Duodenal mucosa (tissue), 2 donors: Measurements from ENCODE around the gene EFNA2.

Experiments
- H3K27ac ChIP-seq: one replicate; pipeline ENCODE4 v1.7.0; 2013; ENCODE audit warnings: low read depth, low read length
- H3K27me3 ChIP-seq, 2 donors: one replicate each; pipeline ENCODE4 v1.7.0; 2013; ENCODE audit warnings: low read length in 2 of 2, control low read depth in 1 of 2; ENCODE audit not compliant: insufficient read depth in 2 of 2, control insufficient read depth in 1 of 2
- H3K36me3 ChIP-seq, 2 donors: one replicate each; pipeline ENCODE4 v1.7.0; 2013; ENCODE audit warnings: low read length in 2 of 2, control low read depth in 1 of 2; ENCODE audit not compliant: insufficient read depth in 2 of 2, control insufficient read depth in 1 of 2
- H3K4me1 ChIP-seq, 2 donors: one replicate each; pipeline ENCODE4 v1.7.0; 2013; ENCODE audit warnings: low read length in 2 of 2, control low read depth in 1 of 2; ENCODE audit not compliant: insufficient read depth in 2 of 2, control insufficient read depth in 1 of 2
- H3K4me3 ChIP-seq, 2 donors: one replicate each; pipeline ENCODE4 v1.7.0; 2013; ENCODE audit warnings: low read length in 2 of 2, low read depth in 1 of 2
- H3K9ac ChIP-seq, 2 donors: one replicate each; pipeline ENCODE4 v1.7.0; 2013; ENCODE audit warnings: low read length in 2 of 2, low read depth in 1 of 2
- H3K9me3 ChIP-seq, 2 donors: one replicate each; pipeline ENCODE4 v1.7.0; 2013; ENCODE audit warnings: low read length in 2 of 2, control low read depth in 1 of 2; ENCODE audit not compliant: control insufficient read depth in 1 of 2

Gene EFNA2

GRCh38 chr19:1266916-1267476 lies 18.7 kb upstream of the EFNA2 start:
- H3K27ac ChIP-seq: peak overlapping the region; percentile 87
- peaks cover 59 to 76% of the 10 kb centered on the region in 2 donors for H3K4me1 ChIP-seq
- no peaks in the 10 kb centered on the region for H3K9me3 ChIP-seq
- H3K9ac ChIP-seq: peak overlapping the region; percentile 18 to 48
- peak overlapping the region; percentile 54 to 65 for H3K4me3 ChIP-seq
- no peaks in the 10 kb centered on the region for H3K27me3 ChIP-seq
- peaks cover 11 to 14% of the 10 kb centered on the region in 2 donors for H3K36me3 ChIP-seq

- Histone ChIP-seq H3K9ac (peak overlapping the region; percentile 18 to 48), H3K27ac (no peak overlapping the region), H3K4me1 (peaks cover 58 to 75% of the 10 kb centered on the region in 2 donors)
These were observed 18.0 kb upstream of the EFNA2 start for GRCh38 chr19:1267477-1268225.

GRCh38 chr19:1268226-1269064 lies 17.2 kb upstream of the EFNA2 start:
- H3K27ac ChIP-seq: peak overlapping the region; percentile 62
- peak overlapping the region; percentile 11 to 29 for H3K4me3 ChIP-seq
- peaks cover 24 to 29% of the 10 kb centered on the region in 2 donors for H3K36me3 ChIP-seq
- no peaks in the 10 kb centered on the region for H3K9me3 ChIP-seq
- H3K9ac ChIP-seq: peak overlapping the region; percentile 10 to 51
- H3K27me3 ChIP-seq: no peaks in the 10 kb centered on the region
- H3K4me1 ChIP-seq: peaks cover 57 to 76% of the 10 kb centered on the region in 2 donors

More at GRCh38 chr19:1267477-1268225, 18.0 kb upstream of the EFNA2 start:
- H3K4me3 ChIP-seq: peak overlapping the region; percentile 54 to 65
- no peaks in the 10 kb centered on the region for H3K9me3 ChIP-seq
- no peaks in the 10 kb centered on the region for H3K27me3 ChIP-seq
- peaks cover 16 to 21% of the 10 kb centered on the region in 2 donors for H3K36me3 ChIP-seq

- Histone ChIP-seq H3K36me3 (peaks cover 25 to 35% of the 10 kb centered on the region in 2 donors), H3K9me3 (no peaks in the 10 kb centered on the region), H3K4me3 (peak within 1 kb of the TSS; percentile 96 to 100), H3K27ac (peak within 1 kb of the TSS; percentile 98), H3K4me1 (peaks cover 60 to 83% of the 10 kb centered on the region in 2 donors), H3K27me3 (no peaks in the 10 kb centered on the region), H3K9ac (peak within 1 kb of the TSS; percentile 86 to 98)
These were observed 16.6 kb upstream of the EFNA2 start, which contains the start of gene CIRBP for GRCh38 chr19:1269065-1269477. Gene CIRBP (plus strand): TSS chr19:1269332. CDS start chr19:1270934, 1,602 bp downstream.

- Histone ChIP-seq H3K27ac (peak overlapping the region; percentile 98), H3K9ac (peak overlapping the region; percentile 86 to 98), H3K36me3 (peaks cover 30 to 41% of the 10 kb centered on the region in 2 donors), H3K4me1 (peaks cover 65 to 84% of the 10 kb centered on the region in 2 donors), H3K27me3 (no peaks in the 10 kb centered on the region), H3K4me3 (peak overlapping the region; percentile 96 to 100), H3K9me3 (no peaks in the 10 kb centered on the region)
These were observed 16.0 kb upstream of the EFNA2 start for GRCh38 chr19:1269478-1270212.

- H3K36me3 ChIP-seq: peaks cover 32 to 45% of the 10 kb centered on the region in 2 donors
- peak overlapping the region; percentile 98 for H3K27ac ChIP-seq
- H3K9me3 ChIP-seq: no peaks in the 10 kb centered on the region
- H3K9ac ChIP-seq: peak overlapping the region; percentile 86 to 98
- H3K4me1 ChIP-seq: peaks cover 68 to 82% of the 10 kb centered on the region in 2 donors
- H3K4me3 ChIP-seq: peak overlapping the region; percentile 96 to 100
- H3K27me3 ChIP-seq: no peaks in the 10 kb centered on the region
These were observed 15.3 kb upstream of the EFNA2 start for GRCh38 chr19:1270213-1270853.

GRCh38 chr19:1270854-1271527 lies 14.7 kb upstream of the EFNA2 start:
- Histone ChIP-seq H3K36me3 (peaks cover 32 to 45% of the 10 kb centered on the region in 2 donors), H3K4me1 (peaks cover 64 to 79% of the 10 kb centered on the region in 2 donors), H3K9me3 (no peaks in the 10 kb centered on the region), H3K4me3 (peak overlapping the region; percentile 96 to 100), H3K27me3 (no peaks in the 10 kb centered on the region), H3K27ac (no peak overlapping the region), H3K9ac (peak overlapping the region; percentile 86 to 98)

- H3K27ac ChIP-seq: peak overlapping the region; percentile 20
- peak overlapping the region; percentile 86 to 98 for H3K9ac ChIP-seq
- H3K4me3 ChIP-seq: peak overlapping the region; percentile 96 to 100
- peaks cover 32 to 45% of the 10 kb centered on the region in 2 donors for H3K36me3 ChIP-seq
- H3K4me1 ChIP-seq: peaks cover 69 to 83% of the 10 kb centered on the region in 2 donors
- no peaks in the 10 kb centered on the region for H3K9me3 ChIP-seq
- no peaks in the 10 kb centered on the region for H3K27me3 ChIP-seq
These were observed 13.9 kb upstream of the EFNA2 start for GRCh38 chr19:1271528-1272422.
